AG10803 (cell line): ENCODE results near the gene TRAF3IP1.

Source experiments
- DNase-seq: peaks from one replicate; pipeline ENCODE4 v3.0.0; 2010; ENCODE audit warnings: low read depth
- H3K4me3 ChIP-seq: 2 replicates; pipeline ENCODE4 v1.5.1; 2011; ENCODE audit warnings: mild to moderate bottlenecking, low read length, control low read depth
- TF ChIP-seq, protein P1 (sequence below): conservative IDR thresholded peaks from 2 replicates; pipeline ENCODE4 v1.5.1; 2011; ENCODE audit warnings: mild to moderate bottlenecking, low read length, control low read depth, inconsistent platforms

The TRAF3IP1 gene

DNA sequence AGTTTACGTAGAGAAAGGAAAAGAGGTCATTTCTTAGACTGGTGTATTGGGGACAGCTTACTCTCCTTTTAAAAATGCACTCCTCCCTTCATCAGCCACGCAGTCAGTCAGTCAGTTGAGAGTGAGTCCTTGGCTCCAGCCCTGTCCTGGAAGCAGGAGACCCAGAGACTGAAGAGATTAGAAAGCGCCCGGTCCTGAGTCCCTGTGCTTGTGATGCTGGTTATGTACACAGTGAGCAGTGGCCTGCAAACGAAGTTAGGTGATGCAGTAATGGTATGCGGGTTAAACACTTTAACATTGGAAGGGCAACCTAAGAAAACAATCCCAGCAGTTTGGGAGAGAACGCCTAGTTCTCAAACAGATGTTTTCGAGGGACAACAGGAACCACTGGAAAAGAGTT, 100.1 kb downstream of the TRAF3IP1 start:
- no peak for DNase-seq
- TF ChIP-seq, protein P1, sequence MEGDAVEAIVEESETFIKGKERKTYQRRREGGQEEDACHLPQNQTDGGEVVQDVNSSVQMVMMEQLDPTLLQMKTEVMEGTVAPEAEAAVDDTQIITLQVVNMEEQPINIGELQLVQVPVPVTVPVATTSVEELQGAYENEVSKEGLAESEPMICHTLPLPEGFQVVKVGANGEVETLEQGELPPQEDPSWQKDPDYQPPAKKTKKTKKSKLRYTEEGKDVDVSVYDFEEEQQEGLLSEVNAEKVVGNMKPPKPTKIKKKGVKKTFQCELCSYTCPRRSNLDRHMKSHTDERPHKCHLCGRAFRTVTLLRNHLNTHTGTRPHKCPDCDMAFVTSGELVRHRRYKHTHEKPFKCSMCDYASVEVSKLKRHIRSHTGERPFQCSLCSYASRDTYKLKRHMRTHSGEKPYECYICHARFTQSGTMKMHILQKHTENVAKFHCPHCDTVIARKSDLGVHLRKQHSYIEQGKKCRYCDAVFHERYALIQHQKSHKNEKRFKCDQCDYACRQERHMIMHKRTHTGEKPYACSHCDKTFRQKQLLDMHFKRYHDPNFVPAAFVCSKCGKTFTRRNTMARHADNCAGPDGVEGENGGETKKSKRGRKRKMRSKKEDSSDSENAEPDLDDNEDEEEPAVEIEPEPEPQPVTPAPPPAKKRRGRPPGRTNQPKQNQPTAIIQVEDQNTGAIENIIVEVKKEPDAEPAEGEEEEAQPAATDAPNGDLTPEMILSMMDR, result no peak
- H3K4me3 ChIP-seq, result no peak overlapping the region

DNA sequence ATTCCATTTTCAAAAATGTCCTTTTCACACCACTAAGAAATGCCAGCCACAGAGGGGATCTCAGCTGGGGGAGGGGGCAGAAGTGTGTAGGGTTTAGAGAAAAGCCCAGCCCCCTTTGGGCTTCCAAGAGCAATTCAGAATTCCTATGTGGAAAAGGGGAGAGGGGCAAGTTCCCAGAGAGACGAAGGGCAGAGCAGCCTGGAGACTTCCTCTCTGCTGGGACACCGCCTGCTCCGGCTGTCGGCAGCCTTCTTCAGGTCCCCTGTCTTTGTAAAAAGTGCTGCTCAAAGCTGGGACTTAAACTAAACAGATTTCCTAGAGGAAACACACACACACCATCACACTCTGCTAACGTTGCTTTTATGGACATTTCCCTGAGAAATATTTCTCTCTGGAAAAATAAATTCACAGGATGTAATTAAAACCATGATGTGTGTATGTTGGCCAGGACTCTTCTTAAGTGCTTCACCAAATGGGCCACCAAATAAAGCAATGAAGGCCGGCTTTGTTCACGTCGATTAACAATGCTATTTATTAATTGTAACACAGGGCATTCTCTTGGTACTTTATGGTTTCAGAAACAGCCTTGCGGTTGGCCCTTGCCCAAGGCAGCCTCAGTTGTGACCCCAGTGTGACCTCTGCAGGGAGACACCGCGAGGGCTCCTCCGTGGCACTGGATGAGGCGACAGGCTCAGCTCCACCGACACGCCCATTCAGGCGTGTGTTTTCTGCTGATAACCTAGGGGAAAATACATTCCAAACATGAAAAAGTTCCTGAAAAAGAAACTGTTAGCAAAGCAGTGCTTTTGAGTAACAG, 100.8 kb downstream of the TRAF3IP1 start:
- DNase-seq, result peak; percentile 18
- TF ChIP-seq, protein P1, result no peak
- no peak overlapping the region for H3K4me3 ChIP-seq

DNA sequence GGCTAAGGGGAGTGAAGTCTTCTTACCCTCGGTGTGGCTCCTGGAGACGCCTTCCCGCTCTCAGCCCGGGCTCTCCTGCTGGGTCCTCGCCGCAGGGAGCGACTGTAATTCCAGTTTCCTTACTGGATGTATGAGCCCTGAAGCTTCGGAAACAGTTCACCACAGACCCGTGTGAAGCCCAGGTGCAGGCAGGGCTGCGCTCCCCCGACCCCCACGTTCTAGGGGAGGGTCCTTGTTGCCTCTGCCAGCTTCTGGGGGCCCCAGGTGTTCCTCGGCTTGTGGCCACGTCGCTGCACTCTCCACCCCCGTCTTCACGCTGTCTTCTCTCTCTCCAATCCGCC, 101.3 kb downstream of the TRAF3IP1 start:
- TF ChIP-seq, protein P1, result no peak
- no peak overlapping the region for H3K4me3 ChIP-seq
- DNase-seq, result no peak

DNA sequence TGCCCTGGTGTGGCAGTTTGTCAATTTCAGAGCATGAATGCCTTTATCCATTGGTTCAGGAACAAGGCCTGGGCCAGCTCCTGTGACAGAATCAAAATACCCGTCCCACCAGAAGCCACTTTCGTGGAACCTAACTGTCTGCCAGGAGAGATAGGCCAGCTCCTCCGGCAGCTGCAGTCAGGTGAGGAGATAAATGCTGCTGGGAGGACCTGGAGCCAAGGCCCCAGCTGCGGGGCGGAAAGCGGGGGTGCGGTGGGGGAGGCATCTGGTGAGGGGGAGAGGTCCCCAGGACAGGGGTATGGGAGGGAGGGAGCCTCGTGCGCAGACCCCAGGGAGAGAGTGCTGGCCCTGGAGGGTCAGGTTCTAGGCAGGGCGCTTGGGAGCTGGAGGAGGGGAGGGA, 102.0 kb downstream of the TRAF3IP1 start:
- DNase-seq, result no peak
- TF ChIP-seq, protein P1, result no peak
- H3K4me3 ChIP-seq, result no peak overlapping the region

DNA sequence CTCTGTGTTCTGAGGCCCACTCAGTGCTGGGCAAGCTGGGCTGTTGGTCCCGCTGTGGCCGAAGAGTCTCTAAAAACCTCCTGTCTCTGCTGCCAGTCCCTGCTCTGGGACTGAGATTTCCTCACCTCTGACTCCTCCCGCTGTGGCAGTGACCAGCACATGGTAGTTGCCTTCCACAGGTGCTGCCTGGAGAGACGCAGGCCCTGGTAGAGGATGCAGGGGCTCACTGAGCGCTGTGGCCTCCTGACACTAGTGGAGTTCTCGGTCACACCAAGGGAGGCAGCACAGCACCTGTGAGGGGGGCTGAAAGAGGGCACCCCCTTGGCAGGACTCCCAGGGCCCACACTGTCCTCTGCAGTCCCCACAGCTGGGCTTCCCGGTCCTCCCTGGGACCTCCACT, 102.6 kb downstream of the TRAF3IP1 start:
- no peak for DNase-seq
- TF ChIP-seq, protein P1, result no peak
- H3K4me3 ChIP-seq, result no peak overlapping the region

DNA sequence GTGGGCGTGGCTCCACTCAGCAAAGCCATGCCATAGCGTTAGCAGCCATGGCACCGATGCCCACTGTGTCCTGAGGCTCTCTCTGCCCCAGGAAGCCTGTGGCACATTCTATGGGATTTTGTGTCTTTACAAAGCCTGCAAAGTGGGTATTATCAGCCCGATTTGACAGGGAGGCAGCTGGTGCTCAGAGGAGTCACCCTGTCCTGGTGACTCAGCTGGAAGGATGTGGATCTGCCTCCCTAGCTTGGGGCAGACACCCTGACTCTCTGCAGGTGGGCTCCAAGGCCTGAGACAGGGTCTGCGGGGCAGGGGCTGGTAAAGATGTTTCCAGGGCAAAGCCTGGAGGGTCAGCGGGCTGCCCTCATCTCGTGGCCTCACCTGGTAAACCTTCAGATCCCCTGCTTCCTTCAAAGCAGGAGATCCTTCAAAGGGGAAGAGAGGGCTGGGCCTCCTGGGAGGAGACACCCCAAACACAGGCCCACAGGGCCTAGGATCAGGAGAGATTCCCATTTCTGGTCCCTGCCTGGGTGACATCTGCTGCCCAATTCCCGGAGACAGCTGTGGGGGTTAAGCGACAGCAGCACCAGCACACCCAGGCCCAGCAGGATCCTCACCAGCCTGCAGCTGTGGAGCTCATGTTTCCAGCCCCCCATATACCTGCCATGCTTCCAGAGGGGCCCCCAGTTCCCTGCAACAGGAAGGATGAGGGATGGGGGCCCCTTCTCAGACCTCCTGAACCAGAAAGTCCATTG, 103.4 kb downstream of the TRAF3IP1 start:
- no peak for DNase-seq
- no peak overlapping the region for H3K4me3 ChIP-seq
- TF ChIP-seq, protein P1, result no peak

DNA sequence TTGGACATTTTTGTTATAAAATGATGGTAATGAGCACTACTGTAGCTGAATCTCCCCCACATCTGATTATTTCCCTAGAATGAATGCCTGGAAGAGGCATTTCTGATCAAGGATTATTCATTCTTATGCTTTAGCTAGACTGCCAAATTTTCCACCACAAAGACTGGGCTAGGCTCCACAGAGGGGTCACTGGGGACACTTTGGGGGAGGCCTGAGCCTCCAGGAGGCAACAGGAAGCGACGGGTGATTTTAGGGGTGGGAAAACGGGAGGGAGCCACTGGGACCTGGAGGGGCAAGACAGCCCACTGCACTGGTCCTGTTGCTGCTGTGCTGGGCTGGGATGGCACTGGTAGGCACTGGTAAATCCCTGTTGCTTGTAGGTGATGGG, 104.0 kb downstream of the TRAF3IP1 start:
- TF ChIP-seq, protein P1, result no peak
- no peak overlapping the region for H3K4me3 ChIP-seq
- peak; percentile 50 for DNase-seq
